SW480 (cell line): ENCODE measurements around the gene TYSND1.
"Not testable (repeated sequence)": the region's sequence is repeated elsewhere in the genome, so short reads cannot be mapped to it uniquely, and the experiment has no call there.

Experiments
- DNase-seq: peaks from one replicate; pipeline ENCODE4 v3.0.0-alpha.2; 2016; ENCODE audit warnings: low spot score

Gene TYSND1

DNA sequence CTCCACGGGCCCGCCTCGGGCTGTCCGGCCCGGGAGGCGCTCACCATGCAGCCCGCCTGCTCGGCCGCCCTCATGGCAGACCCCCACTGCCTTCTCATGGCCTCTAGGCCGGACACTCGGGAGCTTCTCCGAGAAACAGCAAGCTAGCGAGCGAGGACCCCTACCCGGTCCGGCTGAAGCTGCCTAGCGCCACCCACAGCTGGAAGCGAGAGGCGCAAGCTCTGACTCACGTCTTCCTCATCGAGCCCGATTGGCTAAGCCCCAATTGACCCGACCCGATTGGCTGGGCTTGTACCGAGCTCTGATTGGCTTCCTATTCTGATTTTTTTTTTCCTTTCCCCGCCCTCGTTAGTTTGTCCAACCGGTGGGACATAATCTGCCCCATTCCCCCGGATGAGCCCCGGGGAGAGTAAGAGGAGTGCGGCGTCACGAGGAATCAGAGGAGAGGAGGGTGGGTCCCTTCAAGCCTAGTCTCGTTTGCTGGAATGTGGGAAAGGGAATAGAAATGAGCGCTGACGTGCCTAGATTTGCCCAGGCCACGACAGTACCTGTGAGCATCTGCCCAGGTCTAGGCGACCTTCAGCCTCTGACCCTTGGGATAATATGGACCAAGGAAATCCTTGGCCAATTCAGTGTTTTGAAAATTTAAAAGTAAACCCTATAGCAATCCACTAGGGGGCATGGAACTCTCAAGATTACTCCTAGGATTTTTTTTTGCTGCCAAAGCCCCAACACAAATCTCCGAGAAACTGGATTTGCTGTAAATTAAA, at the start of gene TYSND1:
Gene TYSND1 (minus strand): TSS at position 212 of the 770 bp plus-strand sequence. CDS start 114 bp downstream, at position 98.
- peak; percentile 98 for DNase-seq

DNA sequence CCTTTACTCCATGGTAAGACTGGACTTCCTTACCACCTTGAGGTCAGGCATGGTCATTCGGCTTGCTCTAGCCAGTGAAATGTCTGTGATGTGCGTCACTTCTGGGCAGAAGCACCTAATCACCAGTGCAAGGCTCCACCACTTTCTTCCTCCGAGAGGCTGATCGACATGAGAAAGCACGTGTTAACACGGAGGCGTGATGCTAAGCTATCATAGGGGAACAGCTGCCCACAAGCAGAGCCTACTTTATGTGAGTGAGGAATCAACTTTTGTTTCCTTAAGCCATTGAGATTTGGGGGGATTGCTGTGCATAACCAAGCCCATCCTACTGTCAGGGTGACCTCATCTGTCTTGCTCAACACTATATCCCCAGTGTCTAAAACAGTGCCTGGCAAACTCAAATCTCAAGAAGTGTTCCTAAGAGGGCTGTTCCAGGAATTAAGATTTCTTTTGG, 46.9 kb upstream of the TYSND1 start:
- no peak for DNase-seq

DNA sequence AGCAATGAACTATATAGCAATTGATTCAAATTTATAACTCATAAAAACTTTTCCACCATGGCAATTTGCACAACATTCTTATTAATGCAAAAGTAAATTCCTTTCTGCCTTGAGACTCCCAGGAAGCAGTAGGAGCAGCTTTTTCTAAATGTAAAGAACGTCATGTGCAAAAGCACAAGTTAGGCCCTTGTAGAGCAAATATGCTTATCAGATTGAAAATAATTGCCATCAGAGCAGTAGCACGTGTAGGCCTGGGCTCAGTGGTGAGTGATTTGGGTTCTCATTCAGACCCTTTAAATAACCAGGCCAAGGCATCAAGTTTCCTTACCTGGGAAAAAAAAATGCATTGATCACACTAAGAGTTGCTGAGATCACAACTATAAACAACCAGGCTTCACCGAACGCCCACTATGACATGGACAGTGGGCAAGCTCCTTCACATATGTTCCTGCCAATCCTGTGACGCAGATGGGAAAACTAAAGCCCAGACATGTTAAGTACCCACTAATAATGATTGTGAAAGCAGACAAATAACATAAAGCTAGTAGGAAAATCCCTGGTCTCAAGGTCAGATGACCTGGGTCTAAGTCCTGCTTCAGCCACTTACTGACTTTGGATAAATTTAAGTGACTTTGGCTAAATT, 45.9 kb upstream of the TYSND1 start:
- no peak for DNase-seq

DNA sequence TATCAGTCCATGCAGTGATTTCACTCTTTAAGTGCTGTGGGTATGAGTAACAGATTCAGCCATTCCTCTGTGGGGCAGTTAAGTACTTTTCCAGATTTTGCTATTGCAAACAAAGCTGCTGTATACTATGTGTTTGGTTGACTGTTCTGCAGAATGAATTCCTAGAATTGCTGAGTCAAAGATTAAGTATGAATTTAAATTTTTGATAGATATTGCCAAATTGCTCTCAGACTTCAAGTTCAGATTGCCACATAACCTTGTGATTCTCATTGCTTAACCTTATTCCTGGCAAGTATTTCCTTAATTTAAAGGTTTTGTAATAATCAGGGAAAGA, 45.4 kb upstream of the TYSND1 start:
- DNase-seq = no peak

- DNase-seq = no peak
These were observed 44.9 kb upstream of the TYSND1 start for GRCh38 chr10:70191161-70191971.

DNA sequence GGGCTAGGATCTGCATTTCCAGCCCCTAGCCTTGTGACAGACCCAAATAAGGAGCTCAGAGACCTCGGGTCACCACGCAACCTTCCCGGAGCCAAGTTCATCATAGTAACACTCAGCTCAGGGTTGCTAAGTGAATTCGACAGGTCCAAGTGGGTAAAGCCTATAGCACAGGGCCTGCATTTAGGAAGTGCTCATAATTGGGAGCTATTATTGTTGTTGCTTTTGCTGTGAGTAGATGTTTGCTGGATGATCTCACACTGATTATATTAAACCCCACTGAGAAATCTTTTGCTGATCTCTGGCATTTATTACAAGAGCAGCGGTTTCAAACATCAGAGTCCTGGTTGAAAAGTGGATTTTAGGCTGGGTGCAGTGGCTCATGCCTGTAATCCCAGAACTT, 44.1 kb upstream of the TYSND1 start:
- no peak for DNase-seq

GRCh38 chr10:70190102-70190501, 43.6 kb upstream of the TYSND1 start:
- no peak for DNase-seq

GRCh38 chr10:70188768-70189167, 42.3 kb upstream of the TYSND1 start:
- no peak for DNase-seq

DNA sequence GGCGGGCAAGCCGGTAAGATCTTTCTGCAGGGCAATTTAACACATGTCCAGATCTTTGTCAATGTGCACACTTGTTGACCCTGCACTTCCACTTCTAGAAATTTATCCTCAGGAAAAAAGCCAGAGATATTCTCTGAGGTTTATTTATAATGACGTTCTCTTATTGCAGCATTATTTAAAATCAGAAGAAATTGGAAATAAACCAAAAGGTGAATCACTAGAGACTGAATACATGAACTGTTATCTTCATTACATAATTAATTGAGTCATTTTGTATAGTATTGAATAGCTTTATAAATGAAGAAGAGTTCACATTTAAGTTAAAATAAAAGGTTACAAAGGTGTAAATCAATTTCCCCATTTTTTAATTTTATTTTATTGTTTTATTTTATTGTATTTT, 40.1 kb upstream of the TYSND1 start:
- no peak for DNase-seq

DNA sequence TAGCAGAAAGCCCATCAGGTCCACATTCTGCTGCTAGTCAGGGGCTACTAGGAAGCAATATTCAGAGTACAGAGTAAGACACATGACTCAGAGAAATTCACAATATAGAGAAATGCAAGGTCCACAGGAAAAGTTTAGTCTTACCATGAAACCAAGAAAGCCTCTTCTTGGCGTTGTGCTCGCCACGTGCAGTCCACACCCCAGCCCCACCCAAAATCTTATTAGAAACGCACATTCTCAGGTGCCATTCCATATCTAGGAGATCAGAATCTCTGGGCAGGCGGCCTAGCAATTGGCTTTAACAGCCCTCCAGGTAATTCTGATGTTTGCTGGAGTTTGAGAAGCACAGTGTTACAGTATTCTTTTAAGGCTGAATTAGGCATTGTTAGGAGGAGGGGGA, 39.6 kb upstream of the TYSND1 start:
- DNase-seq = no peak

- DNase-seq = no peak
These were observed 36.8 kb upstream of the TYSND1 start for GRCh38 chr10:70183304-70183703.

GRCh38 chr10:70179209-70179608, 32.7 kb upstream of the TYSND1 start:
- not testable (repeated sequence) for DNase-seq

GRCh38 chr10:70178139-70178725, 31.7 kb upstream of the TYSND1 start:
- no peak for DNase-seq

DNA sequence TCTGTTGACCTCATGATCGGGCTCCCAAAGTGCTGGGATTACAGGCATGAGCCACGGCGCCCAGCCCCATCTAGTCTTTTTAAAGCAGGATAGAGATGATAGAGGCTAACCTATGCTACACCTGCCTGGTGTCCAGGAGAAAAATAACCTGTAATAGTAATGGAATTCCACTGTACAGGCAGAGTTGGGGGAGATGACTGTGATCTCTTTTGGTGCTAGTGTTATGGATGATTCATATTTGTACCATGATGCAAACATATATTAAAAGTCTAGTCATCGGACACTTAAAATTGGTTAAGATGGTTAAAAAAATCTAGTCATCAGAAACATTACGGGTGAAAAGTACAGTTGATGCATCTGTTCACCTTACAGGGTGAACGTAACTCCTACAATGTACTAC, 29.9 kb upstream of the TYSND1 start:
- no peak for DNase-seq

GRCh38 chr10:70175516-70175915, 29.0 kb upstream of the TYSND1 start:
- no peak for DNase-seq

DNA sequence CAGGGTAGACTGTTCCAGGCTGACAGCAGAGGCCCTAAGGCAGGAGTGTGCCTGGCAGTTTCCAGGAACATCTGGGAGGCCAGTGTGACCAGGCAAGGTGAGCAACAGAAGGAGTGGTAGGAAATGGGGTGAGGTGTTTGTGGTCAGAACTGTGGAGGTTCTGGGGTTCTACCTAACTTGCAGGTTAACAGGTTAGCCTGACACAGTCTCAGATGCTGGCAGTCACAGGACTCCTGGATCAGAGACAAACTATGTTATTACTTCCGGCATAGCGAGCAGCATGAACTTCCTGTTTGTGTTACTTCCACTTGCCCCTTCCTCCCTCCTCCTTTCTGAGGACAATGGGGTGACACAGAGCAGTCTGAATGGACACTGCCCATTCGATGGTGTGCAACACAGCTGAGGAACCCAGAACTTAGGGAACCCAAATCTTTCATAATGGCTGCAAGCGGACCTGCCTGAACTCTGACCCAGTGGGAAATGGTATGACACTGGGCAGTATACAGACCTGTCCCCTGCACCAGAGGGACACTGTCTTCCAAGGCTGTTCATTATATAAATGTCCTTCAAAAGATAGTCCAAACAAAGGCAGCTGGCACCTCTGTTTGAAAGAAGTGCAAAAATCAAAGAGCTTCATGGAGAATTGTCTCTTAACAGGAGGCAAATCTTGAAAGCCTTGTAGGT, 27.7 kb upstream of the TYSND1 start:
- DNase-seq = peak; percentile 36

- DNase-seq = no peak
These were observed 23.3 kb upstream of the TYSND1 start for GRCh38 chr10:70169649-70170364.

GRCh38 chr10:70169011-70169410, 22.5 kb upstream of the TYSND1 start:
- no peak for DNase-seq

DNA sequence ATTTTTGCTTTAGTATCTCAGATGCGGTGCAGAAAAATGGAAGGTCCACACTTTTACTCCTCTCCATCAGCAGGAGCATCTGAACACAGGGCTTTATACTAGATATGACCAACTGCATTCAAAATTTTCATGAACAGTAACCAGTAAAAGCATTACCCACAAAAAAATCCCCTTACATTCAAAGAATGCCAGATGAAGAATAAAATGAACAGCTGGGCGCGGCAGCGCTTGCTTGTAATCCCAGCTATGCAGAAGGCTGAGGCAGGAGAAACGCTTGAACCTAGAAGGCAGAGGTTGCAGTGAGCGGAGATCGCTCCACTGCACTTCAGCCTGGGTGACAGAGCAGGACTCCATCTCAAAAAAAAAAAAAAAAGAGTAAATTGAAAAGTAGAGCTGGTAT, 20.7 kb upstream of the TYSND1 start:
- DNase-seq = no peak

DNA sequence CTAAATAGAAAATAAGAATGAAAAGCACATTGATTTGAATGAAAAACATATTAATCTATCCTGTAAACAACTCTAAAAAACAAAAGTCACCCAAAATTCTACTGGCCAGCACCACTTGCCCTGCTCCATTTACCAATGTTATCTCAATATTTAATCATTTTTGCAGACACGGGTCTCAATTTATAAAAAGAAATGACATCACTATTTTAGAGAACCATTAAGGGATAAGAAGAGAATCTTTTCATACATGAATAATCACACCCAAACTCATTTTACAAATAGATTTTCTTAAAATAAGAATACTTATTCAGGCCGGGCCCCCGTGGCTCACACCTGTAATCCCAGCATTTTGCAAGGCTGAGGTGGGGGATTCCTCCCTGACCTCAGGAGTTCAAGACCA, 19.9 kb upstream of the TYSND1 start:
- no peak for DNase-seq

GRCh38 chr10:70164163-70164562, 17.7 kb upstream of the TYSND1 start:
- DNase-seq = no peak
